DMS79 (cell line): ENCODE measurements around the gene MRPL42.
"Not testable (repeated sequence)": the region's sequence is repeated elsewhere in the genome, so short reads cannot be mapped to it uniquely, and the experiment has no call there.

ENCODE experiments used
- DNase-seq: peaks from one replicate; lab custom pipeline; 2025; lab: John Stamatoyannopoulos, UW

MRPL42 gene

DNA sequence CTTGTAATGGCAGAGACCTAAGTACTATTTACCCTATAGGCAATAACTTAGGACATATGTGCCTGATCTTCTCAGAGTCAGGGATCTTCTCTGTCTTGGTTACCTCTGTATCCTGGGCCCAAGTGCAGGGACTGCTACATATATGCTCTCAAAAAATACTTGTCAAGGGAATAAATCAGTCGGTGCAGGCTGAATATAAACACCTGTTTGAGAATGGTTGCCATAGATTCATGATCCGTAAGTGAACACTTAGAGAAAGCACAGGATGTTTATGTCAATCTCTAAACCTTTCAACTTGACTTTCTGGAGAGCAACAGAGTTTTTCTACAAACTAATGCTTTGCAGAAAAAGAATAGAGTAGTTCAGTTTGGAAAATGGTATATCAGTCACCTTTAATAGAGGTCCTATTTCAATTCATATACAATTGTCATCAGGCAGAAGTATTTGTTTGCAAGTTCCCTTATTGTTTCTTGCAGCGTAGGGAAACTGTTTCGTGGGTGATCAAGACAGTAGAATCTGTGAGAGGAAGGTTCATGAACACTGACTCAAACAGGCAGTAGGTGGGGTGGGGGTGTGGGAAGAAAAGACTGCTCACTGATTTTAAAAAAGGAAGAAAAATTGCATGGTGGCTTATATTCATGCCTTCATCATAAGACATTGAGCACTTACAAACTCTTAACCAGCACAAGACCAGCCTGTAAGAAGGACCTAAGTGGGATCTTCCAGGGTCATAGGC lies 19.6 kb upstream of the MRPL42 start:
- DNase-seq: no peak

DNA sequence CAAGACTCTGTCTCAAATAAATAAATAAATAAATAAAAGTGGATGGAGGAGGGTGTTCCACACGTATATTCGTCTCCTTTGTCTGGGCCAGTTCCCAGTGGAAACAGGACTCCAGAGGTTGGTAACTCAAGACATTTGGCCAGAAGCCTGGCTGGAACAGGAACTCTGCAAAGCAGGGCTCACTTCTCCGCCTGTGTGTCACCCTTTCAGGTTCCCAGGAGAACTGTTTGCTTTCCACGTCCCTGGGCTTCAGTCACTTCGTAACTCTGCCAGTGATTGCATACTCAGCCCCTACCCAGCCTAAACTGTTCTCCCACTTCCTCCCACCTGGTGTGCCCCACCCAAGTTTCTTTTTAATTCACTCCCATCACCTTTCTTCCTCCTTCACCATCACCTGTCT lies 18.5 kb upstream of the MRPL42 start:
- no peak for DNase-seq

DNA sequence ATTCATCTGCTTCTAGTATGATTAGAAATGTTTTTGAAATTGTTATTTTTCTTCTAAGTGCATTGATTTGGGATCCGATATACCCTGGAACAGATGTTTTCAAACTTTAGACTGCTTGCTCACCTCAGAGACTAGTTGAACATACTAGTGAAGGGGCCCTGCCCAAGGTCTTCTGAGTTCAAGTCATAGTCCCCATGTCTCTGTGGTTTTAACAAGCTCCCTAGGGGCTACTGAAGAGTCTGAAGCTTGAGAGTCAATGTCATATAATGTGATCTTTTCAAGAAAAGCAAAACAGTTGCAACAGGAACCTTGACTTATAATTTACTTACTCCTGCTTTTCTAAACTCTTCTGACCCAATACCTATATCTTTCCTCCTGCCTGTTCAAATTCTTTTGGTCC lies 18.0 kb upstream of the MRPL42 start:
- no peak for DNase-seq

DNA sequence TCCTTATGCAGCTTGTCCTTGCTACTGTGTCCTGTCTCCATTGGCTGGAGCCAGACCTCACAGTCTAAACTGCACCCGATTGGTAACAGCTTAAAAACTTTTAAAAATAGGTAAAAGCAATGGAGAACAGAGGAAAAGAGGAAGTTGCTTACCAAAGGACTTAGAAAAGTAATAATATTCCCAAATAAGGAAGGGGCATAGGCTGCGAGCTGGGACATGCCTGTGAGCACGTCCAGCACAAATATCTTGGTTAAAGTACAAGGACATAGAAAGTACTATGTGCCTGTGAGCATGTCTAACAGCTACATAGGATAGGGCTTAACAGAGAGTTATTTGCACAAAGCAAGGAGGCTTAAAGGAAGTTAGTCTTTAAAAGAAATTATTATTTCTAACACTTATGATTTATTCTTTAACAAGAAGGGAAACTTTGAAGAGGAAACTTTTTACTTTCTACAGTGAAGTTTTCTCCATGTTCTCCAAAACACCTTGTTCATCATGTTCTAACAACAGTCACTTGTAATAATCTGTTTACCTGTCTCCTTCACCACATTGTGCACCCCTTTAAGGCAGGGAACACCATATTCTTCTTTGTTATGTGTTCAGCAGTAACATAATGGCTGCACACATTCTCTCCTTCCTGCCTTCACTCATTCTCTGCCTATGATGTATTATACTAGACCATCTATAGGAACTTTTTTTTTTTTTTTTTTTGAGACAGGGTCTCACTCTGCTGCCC lies 15.7 kb upstream of the MRPL42 start:
- DNase-seq: no peak

DNA sequence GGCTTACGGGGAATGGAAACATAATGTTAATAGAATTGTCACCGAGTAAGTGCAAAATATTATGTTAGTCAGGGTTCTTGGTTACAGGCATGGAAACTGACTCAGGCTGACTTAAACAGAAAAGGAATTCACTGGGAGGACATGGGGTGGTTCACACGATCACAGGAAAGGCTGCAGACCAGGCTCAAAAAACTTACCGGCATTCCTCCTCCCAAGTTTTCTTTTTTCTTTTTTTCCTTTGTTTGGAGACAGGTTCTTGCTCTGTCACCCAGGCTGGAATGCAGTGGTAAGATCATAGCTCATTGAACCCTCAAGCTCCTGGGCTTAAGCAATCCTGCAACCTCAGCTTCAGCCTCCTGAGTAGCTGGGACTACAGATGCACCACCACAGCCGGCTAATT lies 13.7 kb upstream of the MRPL42 start:
- DNase-seq: no peak

DNA sequence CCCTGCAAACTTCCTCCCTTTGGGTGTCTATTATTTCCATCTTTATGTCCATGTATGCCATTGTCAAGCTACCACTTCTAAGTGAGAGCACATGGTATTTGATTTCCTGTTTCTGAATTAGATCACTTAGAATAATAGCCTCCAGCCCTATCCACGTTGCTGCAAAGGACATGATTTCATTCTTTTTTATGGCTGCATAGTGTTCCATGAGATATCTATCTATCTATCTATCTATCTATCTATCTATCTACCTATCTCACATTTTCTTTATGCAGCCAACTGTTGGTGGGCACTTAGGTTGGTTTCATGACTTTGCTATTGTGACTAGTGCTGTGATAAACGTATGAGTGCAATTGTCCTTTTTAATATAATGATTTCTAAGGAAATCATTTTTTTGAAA lies 11.2 kb upstream of the MRPL42 start:
- DNase-seq: no peak

DNA sequence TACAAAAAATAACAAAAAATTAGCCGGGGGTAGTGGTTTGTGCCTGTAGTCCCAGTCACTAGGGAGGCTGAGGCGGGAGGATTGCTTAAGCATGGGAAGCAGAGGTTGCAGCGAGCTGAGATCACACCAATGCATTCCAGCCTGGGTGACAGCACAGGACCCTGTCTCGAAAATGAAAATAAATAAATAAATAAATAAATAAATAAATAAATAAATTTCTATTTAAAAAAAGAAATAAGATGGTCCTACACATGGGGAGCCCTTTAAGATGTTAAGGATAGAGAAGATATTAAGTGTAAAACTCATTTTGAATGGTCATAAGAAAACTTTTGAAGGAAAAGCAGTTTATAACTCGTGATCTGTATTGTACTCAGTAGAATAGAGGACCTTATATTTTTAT lies 8.2 kb upstream of the MRPL42 start:
- no peak for DNase-seq

DNA sequence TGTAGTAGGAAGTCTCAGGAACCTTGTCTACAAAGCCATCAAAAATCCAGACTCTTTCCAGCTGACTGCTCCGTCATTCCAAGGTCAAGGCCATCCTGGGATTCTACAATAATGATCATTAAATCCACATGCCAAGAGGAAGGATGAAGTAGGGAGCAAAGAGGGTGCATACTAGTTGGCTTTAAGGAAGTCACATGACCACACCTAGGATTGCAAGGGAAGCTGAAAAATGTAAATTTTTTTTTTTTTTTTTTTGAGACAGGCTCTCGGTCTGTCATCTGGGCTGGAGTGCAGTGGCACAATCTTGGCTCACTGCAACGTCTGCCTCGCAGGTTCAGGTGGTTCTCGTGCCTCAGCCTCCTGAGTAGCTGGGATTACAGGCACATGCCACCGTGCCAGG lies 7.3 kb upstream of the MRPL42 start:
- no peak for DNase-seq

DNA sequence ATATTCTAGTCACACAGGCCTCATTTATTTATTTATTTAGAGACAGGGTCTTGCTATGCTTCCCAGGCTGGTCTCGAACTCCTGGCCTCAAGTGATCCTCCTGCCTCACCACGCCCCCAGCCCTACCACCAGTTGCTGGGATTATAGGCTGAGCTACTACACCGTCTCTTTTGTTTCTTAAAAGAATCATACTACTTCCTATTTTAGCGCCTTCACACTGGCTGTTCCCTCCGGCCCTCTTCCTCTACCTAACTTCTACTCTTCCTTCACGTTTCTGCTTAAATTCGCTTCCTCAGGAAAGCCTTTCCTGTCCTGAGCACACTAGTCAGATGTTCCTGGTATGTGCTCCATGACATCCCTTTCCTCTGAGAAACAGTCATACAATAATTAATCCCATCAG lies 6.4 kb upstream of the MRPL42 start:
- DNase-seq: no peak

DNA sequence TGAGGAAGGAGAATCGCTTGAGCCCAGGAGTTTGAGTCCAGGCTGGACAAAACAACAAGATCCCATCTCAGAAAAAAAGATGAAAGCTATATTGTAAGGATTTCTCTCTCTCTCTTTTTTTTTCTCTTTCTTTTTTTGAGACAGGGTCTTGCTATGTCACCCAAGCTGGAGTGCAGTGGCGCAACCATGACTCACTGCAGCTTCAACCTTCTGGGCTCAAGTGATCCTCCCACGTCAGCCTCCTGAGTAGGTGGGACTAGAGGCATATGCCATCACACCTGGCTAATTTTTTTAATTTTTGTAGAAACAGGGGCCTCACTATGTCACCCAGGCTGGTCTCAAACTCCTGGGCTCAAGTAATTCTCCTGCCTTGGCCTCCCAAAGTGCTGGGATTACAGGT lies 5.8 kb upstream of the MRPL42 start:
- no peak for DNase-seq

DNA sequence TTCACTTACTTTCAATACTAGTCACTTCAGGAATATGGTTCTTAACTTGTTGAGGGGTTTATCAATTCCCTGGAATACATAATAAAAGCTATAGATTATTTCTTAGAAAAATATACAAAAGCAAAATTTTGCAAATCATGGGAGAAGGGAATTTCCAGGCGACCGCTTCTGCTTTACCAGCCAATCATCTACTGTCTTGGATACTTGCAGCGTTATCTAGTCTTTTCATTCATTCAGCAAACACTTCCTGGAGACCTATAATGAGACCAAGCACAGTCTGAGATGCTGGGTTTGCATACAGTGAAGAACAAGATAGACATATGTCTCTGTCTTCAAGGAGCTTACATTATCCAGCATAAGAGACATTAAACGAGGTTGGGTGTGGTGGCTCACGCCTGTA lies 1.5 kb upstream of the MRPL42 start:
- no peak for DNase-seq

DNA sequence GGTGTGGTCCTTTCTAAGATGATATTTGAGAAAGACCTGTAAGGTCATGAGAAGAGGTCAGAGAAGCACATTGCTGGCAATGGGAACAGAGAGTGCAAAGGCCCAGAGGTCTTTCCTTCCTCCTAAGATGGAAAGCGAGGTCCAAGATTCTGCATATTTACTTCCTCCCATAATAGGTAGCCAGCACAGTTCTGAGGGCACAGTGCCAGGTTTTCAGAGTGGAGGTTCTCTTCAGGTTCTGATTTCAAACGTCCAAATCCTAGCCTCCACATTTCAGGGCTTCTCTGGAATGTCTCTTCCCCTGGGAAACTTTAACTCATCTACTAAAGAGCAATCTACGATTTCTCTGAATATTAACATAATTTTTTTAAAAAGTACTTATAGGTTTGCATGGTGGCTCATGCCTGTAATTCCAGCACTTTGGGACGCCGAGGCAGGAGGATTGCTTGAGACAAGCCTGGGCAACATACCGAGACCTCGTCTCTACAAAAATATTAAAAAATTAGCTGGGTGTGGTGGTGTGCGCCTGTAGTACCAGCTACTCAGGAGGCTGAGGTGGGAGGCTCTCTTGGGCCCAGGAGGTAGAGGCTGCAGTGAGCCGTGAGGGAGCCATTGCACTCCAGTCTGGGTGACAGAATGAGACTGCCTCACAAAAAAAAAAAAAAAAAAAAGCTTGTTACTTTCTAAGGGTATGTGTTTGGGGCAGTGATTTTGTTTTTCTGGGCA lies 526 bp upstream of the MRPL42 start:
- no peak for DNase-seq

DNA sequence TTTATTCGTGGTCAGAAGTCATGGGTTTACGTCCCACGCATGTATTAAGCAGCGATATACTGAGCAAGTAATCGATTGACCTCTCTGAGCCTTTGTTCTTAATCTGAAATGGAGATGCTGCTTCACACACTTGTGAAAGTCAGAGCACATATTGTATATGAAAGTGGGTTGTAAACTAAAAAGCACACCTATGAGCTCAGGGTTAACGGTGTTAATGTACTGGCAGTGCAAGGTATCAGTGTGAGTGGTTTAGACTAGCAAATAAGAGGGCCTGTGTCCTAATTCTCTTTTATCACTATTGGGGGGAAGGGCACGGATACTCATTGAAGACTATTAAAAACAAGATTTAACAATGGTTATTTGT lies 676 bp downstream of the MRPL42 start:
- DNase-seq: no peak

DNA sequence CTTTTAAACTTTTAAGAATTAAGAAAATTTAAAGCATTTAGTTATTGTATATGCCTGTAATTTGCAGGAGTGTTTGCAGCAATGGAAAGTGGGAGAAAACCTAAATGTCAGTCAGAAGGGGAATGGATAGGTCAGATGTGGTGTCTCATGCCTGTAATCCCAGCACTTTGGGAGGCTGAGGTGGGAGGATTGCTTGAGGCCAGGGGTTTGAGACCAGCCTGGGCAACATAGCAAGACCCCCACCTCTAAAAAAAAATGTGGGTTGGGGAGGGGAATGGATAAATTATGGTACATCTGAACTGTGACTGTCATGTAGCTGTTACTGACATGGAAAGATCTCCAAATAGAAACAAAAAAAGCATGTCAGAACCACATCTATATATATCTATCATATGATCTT lies 2.1 kb downstream of the MRPL42 start:
- DNase-seq: no peak

DNA sequence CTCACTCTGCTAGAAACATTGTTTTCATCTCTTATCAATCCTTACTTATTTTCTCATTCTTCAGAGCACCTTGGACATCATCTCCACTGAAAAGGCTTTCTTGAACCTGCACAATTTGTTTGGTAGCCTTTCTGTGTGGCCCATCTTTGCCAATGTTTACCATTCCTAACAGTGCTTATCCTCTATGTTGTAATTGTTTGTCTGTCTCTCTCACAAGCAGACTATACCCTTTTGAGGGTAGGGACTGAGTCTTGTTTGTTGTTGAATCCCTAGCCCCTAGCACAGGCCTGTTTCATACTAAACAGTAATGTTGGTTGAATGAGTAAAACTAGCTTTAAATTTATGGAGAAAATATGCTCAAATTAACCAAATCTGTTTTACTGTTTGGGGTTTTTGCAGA lies 9.2 kb downstream of the MRPL42 start:
- no peak for DNase-seq

DNA sequence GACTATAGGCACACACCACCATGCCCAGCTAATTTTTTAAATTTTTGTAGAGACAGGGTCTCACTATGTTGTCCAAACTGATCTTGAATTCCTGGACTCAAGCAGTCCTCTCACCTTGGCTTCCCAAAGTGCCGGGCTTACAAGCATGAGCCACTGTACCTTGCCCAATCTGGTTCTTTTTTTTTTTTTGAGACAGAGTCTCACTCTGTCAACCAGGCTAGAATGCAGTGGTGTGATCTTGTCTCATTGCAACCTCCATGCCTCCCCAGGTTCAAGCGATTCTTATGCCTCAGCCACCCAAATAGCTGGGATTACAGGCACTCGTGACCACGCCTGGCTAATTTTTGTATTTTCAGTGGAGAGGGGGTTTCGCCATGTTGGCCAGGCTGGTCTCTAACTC lies 15.4 kb downstream of the MRPL42 start:
- DNase-seq: no peak

DNA sequence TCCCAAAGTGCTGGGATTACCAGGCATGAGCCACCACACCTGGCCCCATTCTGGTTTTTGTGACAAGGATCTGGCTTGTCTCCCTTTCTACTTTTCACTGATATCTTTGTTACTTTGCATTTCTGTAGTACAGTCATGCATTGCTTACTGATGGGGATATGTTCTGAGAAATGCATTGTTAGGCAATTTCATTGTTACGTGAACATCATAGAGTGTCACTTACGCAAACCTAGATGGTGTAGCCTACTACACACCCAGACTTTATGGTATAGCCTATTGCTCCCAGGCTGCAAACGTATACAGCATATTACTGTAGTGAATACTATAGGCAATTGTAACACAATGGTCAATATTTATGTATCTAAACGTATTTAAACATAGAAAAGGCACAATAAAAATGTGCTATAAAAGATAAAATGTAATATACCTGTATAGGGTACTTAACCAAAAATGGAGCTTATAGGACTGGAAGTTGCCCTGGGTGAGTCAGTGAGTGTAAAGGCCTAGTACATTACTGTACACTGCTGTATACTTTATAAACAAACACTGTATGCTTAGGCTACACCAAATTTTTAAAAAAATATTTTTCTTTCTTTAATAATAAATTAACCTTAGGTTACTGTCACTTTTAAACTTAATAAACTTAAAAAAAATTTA lies 16.0 kb downstream of the MRPL42 start:
- no peak for DNase-seq

DNA sequence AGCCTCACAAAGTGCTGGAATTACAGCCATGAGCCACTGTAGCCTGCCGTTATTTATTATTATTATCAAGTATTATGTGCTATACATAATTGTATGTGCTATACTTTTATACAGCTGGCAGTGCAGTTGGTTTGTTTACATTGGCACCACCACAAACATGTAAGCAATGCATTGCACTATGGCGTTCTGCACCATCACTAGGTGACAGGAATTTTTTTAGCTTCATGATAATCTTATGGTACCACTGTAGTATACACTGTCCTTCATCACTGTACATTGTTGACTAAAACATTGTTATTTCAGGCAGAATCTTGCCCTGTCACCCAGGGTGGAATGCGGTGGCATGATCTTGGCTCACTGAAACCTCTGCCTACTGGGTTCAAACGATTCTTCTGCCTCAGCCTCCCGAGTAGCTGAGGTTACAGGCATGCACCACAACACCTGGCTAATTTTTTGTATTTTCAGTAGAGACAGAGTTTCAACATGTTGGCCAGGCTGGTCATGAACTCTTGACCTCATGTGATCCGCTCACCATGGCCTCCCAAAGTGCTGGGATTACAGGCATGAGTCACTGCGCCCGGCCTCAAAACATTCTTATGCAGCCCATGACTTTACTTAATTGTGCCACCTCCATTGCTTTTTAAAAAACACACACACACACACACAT lies 17.1 kb downstream of the MRPL42 start:
- DNase-seq: no peak

DNA sequence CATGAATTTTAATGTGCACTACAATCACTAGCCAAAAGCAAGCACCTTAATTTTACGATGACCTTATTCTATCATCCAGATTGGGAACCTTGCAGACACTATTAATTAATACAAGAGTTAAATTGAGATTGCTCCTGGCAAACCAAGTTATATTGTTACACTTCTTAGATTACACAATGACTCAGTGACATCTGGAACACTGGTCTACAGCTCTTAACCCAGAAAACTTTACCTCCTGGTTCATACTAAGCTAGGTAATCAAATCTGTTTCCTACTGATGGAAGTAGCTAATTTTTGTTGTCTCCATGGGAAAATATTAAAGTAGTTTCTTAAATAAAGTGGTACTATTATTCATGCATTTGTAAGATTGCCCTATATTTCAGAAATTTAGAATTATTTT lies 25.5 kb downstream of the MRPL42 start:
- DNase-seq: not testable (repeated sequence)

DNA sequence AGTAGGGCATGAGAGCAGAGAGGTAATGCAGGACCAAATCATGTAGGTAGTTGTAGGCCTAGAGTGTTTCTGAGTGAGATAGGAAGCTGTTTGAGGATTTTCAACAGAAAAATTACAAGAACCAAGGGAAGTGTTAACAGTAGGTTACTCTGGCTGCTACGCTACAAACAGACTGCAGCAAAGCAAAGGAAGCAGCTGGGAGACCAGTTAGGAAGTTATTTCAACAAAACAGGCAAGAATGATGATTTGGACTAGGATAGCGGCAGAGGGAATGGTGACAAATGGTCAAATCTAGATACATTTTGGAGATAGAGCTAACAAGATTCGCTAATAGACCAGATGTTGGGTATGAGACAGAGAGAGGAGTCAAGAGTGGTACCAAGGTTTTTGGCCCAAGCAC lies 26.8 kb downstream of the MRPL42 start:
- DNase-seq: no peak

DNA sequence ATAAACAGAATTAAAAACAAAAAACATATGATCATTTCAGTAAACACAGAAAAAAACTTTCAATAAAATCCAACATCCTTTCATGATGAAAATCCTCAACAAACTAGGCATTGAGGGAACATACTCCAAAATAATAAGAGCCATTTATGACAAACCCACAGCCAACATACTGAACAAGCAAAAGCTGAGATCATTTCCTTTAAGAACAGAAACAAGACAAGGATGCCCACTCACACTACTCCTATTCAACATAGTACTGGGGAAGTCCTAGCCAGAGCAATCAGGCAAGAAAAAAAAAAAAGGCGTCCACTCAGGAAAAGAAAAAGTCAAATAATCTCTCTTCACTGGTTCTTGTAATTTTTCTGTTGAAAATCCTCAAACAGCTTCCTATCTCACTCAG lies 30.1 kb downstream of the MRPL42 start:
- no peak for DNase-seq

DNA sequence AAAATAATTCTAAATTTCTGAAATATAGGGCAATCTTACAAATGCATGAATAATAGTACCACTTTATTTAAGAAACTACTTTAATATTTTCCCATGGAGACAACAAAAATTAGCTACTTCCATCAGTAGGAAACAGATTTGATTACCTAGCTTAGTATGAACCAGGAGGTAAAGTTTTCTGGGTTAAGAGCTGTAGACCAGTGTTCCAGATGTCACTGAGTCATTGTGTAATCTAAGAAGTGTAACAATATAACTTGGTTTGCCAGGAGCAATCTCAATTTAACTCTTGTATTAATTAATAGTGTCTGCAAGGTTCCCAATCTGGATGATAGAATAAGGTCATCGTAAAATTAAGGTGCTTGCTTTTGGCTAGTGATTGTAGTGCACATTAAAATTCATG lies 31.5 kb downstream of the MRPL42 start:
- not testable (repeated sequence) for DNase-seq
